AG08395 (cell line): Measurements from ENCODE around the gene ZNF627.
"Not testable (repeated sequence)": the region's sequence is repeated elsewhere in the genome, so short reads cannot be mapped to it uniquely, and the experiment has no call there.

Experiments used
- DNase-seq: peaks from one replicate; pipeline ENCODE4 v3.0.0; 2012; ENCODE audit warnings: mixed read lengths, low spot score

Gene ZNF627

GRCh38 chr19:11624069-11624463, 26.8 kb downstream of the ZNF627 start:
- peak; percentile 14 for DNase-seq

DNA sequence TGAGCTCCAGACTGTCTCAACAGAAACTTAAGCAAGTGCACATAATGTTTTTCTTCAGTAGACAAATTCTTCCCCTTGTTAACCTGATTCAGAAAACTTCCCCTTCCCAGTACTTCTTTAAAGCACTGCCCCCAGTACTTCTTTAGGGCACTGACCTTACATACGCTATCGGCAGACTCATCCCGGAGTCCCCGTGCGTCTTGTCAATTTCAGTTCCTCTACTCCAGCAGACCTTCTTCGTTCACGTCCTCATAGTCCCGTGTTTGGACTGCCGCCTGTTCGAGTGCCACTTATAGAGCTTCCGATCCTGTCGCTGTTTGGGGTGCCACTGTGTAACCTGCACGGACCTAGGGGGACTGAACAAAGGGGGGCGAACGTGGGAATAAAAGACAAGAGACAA, 29.0 kb downstream of the ZNF627 start:
- DNase-seq, result no peak

DNA sequence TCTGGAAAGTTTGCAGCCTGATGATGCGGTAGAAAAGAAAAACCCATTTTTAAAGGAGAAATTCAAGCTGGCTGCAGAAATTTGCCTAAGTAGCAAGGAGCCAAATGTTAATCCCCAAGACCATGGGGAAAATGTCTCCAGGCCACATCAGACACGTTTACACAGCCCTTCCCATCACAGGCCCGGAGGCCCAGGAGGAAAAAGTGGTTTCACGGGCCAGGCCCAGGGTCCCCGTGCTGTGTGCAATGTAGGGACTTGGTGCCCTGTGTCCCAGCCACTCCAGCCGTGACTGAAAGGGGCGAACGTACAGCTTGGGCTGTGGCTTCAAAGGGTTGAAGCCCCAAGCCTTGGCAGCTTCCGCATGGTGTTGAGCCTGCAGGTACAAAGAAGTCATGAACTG, 35.9 kb downstream of the ZNF627 start:
- no peak for DNase-seq

DNA sequence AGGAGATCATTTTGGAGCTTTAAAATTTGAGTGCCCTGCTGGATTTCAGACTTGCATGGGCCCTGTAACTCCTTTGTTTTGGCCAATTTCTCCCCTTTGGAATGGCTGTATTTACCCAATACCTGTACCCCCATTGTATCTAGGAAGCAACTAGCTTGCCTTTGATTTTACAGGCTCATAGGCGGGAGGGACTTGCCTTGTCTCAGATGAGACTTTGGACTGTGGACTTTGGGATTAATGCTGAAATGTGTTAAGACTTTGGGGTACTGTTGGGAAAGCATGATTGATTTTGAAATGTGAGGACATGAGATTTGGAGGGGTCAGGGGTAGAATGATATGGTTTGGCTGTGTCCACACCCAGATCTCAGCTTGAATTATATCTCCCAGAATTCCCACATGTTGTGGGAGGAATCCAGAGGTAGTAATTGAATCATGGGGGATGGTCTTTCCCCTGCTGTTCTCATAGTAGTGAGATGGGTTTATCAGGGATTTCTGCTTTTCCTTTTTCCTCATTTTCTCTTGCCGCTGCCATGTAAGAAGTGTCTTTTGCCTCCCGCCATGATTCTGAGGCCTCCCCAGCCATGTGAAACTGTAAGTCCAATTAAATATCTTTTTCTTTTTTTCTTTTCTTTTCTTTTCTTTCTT, 36.9 kb downstream of the ZNF627 start:
- DNase-seq, result not testable (repeated sequence)

DNA sequence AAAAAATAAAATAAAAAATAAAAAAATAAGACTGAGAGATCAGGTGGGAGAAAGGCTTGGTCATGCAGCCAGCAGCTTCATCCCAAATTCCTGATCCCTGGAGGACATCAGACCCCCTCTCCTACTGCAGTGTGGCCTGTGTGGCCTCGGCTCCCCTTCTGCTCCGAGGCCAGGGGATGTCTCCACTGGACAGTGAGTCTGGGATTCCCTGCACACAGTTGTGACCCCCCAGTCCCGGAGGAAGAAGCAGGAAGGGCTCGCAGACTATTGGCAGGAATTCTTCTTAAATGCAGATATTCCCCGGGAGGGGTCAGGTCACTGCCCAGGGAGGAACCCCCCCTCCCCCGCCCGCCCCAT, 41.9 kb downstream of the ZNF627 start:
- DNase-seq, result no peak

GRCh38 chr19:11639602-11640471, 42.6 kb downstream of the ZNF627 start:
- DNase-seq, result peak; percentile 98

GRCh38 chr19:11641244-11641643, 44.0 kb downstream of the ZNF627 start:
- no peak for DNase-seq

DNA sequence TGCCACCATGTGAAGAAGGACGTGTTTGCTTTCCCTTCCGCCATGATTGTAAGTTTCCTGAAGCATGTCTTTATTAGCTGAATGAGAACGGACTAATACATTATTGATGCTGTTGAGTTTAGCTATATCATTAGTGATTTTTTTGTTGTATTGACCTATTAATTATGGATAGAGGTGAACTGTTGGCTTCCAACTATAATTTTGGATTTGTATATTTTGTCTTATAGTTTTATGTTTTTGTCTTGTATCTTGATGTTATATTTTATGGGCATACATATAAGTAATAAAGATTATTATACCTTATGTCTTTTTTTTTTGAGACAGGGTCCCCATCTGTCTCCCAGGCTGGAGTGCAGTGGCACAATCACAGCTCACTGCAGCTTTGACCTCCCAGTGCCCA, 45.6 kb downstream of the ZNF627 start:
- DNase-seq, result no peak

- no peak for DNase-seq
These were observed 52.7 kb downstream of the ZNF627 start for GRCh38 chr19:11649941-11650340.

GRCh38 chr19:11651062-11651461, 53.8 kb downstream of the ZNF627 start:
- no peak for DNase-seq

DNA sequence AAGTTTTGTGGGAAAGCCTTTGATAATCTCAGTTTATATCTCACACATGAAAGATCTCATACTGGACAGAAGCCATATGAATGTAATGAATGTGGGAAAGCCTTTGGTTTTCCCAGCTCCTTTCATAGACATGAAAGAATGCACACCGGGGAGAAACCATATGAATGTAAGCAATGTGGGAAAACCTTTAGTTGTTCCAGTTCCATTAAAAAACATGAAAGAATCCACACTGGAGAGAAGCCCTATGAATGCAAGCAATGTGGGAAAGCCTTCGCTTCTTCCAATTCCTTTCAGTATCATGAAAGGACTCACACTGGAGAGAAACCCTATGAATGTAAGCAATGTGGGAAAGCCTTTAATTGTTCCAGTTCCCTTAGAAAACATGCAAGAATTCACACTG, 54.8 kb downstream of the ZNF627 start:
- DNase-seq, result no peak

- no peak for DNase-seq
These were observed 55.2 kb downstream of the ZNF627 start for GRCh38 chr19:11652492-11652891.

DNA sequence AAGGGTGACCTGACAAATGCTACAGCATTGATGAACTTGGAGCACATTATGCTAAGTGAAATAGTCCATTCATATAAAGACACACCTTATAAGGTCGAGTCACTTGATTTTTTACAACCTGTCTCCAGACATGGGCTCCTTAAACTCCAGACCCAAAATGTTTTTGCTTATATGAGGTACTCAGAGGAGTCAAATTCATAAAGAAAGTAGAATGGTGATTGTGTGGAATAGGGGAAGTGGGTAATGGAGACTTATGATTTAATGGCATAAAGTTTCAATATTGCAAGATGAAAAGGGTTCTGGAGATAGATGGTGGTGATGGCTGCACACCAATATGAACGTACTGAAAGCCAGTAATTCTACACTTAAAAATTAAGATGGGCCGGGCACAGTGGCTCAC, 59.3 kb downstream of the ZNF627 start:
- DNase-seq, result no peak

DNA sequence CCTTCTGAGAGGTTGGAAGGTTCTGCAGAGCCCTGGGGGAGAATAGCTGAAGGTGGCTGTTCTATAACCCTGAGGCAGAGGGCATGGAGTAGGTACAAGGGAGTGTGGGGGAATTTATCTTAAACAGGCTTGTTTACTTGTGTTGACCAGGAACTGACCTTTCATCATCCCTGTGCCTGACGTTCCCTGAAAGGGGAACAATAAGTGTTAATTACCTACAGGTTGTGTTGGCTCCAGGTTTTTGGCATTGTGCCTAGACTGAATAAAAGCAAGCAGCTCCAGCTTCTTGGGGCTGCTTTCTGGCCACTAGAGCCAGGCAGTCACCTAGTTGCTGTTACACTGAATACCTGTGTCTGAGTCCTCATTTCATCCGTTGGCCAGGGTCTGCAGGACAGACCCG, 60.0 kb downstream of the ZNF627 start:
- DNase-seq, result no peak

- DNase-seq, result no peak
These were observed 61.7 kb downstream of the ZNF627 start for GRCh38 chr19:11658970-11659369.

DNA sequence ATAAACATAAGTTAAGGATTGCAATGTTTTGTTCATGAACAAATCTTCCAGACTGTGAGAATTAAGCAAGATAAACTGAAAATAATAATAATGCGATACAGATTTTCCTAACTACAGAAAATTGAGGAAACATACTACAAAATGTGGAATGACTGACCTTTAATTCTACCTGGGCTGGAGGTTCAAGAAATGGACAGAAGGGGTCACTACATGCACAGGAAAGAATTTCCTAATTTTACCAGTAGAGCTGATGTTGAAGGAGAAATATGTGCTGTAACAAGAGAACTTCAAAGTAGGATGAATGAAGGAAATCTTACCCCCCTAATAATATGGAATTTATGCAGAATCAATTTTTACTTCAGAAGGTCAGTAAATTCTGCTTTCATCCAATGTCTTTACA, 62.3 kb downstream of the ZNF627 start:
- DNase-seq, result peak; percentile 26

- DNase-seq, result no peak
These were observed 65.0 kb downstream of the ZNF627 start for GRCh38 chr19:11662278-11662677.

DNA sequence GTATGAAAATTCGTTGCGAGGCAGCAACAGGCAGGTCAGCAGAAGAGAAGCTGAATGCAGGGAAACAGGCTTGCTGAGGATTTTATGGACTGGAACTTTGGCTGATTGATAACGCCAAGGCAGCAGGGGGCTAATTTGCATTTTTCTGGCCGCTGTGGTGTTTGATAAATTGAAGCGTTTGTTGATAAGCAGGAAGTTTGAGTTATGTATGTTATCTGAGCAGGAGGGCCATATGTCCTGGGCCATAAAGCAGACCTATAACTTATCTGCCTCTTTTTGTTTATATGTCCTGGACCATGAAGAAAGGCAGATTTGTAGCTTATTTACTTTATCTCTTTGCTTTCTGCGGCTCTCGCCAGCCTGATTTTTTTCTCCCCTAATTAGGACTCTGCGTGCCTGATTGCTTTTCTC, 65.9 kb downstream of the ZNF627 start:
- DNase-seq, result no peak
